Mucosa of stomach (tissue), 1 donor: ENCODE measurements around the gene MALAT1.

ENCODE experiments used
- H3K27me3 ChIP-seq: one replicate; pipeline ENCODE4 v1.7.0; 2013; ENCODE audit warnings: mild to moderate bottlenecking, low read length; ENCODE audit not compliant: control insufficient read depth, insufficient read depth
- H3K36me3 ChIP-seq: one replicate; pipeline ENCODE4 v1.7.0; 2013; ENCODE audit warnings: low read length; ENCODE audit not compliant: control insufficient read depth, insufficient read depth
- H3K4me1 ChIP-seq: one replicate; pipeline ENCODE4 v1.7.0; 2013; ENCODE audit warnings: mild to moderate bottlenecking, low read length; ENCODE audit not compliant: control insufficient read depth, insufficient read depth
- H3K4me3 ChIP-seq: one replicate; pipeline ENCODE4 v1.7.0; 2013; ENCODE audit warnings: low read length
- H3K9ac ChIP-seq: one replicate; pipeline ENCODE4 v1.7.0; 2013; ENCODE audit warnings: mild to moderate bottlenecking, low read length, moderate library complexity
- H3K9me3 ChIP-seq: one replicate; pipeline ENCODE4 v1.7.0; 2013; ENCODE audit warnings: mild to moderate bottlenecking, low read length, moderate library complexity; ENCODE audit not compliant: control insufficient read depth
- donor health status: Pancreatic carcinoma.

MALAT1 gene

GRCh38 chr11:65535102-65535501, 36.3 kb downstream of the MALAT1 start:
- Histone ChIP-seq H3K36me3 (peaks cover 17% of the 10 kb centered on the region), H3K4me3 (no peak overlapping the region), H3K4me1 (peaks cover 5% of the 10 kb centered on the region), H3K9ac (no peak overlapping the region), H3K9me3 (no peaks in the 10 kb centered on the region), H3K27me3 (no peaks in the 10 kb centered on the region)

- Histone ChIP-seq H3K9me3 (no peaks in the 10 kb centered on the region), H3K4me3 (no peak overlapping the region), H3K4me1 (peaks cover 14% of the 10 kb centered on the region), H3K36me3 (peaks cover 9% of the 10 kb centered on the region), H3K9ac (no peak overlapping the region), H3K27me3 (no peaks in the 10 kb centered on the region)
Observed at GRCh38 chr11:65536412-65537295, 37.8 kb downstream of the MALAT1 start.

GRCh38 chr11:65537296-65537597, 38.4 kb downstream of the MALAT1 start:
- Histone ChIP-seq H3K9ac (no peak overlapping the region), H3K27me3 (no peaks in the 10 kb centered on the region), H3K4me1 (peaks cover 15% of the 10 kb centered on the region), H3K36me3 (peaks cover 6% of the 10 kb centered on the region), H3K4me3 (no peak overlapping the region), H3K9me3 (no peaks in the 10 kb centered on the region)

GRCh38 chr11:65537620-65538231, 38.9 kb downstream of the MALAT1 start:
- no peaks in the 10 kb centered on the region for H3K27me3 ChIP-seq
- H3K36me3 ChIP-seq: peaks cover 3% of the 10 kb centered on the region
- H3K4me3 ChIP-seq: no peak overlapping the region
- no peak overlapping the region for H3K9ac ChIP-seq
- H3K9me3 ChIP-seq: no peaks in the 10 kb centered on the region
- H3K4me1 ChIP-seq: peaks cover 15% of the 10 kb centered on the region

GRCh38 chr11:65538232-65538914, 39.5 kb downstream of the MALAT1 start:
- Histone ChIP-seq H3K27me3 (no peaks in the 10 kb centered on the region), H3K4me3 (no peak overlapping the region), H3K9ac (no peak overlapping the region), H3K36me3 (no peaks in the 10 kb centered on the region), H3K9me3 (no peaks in the 10 kb centered on the region), H3K4me1 (peaks cover 15% of the 10 kb centered on the region)

GRCh38 chr11:65538915-65539743, 40.3 kb downstream of the MALAT1 start:
- H3K4me3 ChIP-seq: no peak overlapping the region

GRCh38 chr11:65539744-65540289, 41.0 kb downstream of the MALAT1 start:
- no peak overlapping the region for H3K4me3 ChIP-seq
- no peaks in the 10 kb centered on the region for H3K9me3 ChIP-seq
- no peaks in the 10 kb centered on the region for H3K27me3 ChIP-seq
- H3K9ac ChIP-seq: peak overlapping the region; percentile 59
- peaks cover 15% of the 10 kb centered on the region for H3K4me1 ChIP-seq
- no peaks in the 10 kb centered on the region for H3K36me3 ChIP-seq

More at GRCh38 chr11:65538915-65539743, 40.3 kb downstream of the MALAT1 start:
- Histone ChIP-seq H3K9me3 (no peaks in the 10 kb centered on the region), H3K36me3 (no peaks in the 10 kb centered on the region), H3K4me1 (peaks cover 15% of the 10 kb centered on the region), H3K9ac (peak overlapping the region; percentile 59), H3K27me3 (no peaks in the 10 kb centered on the region)

- Histone ChIP-seq H3K9me3 (no peaks in the 10 kb centered on the region), H3K27me3 (no peaks in the 10 kb centered on the region), H3K4me3 (peak overlapping the region; percentile 60), H3K36me3 (no peaks in the 10 kb centered on the region), H3K9ac (peak overlapping the region; percentile 59), H3K4me1 (peaks cover 18% of the 10 kb centered on the region)
Observed at GRCh38 chr11:65540290-65541092, 41.6 kb downstream of the MALAT1 start.

- Histone ChIP-seq H3K9ac (peak overlapping the region; percentile 48), H3K27me3 (no peaks in the 10 kb centered on the region), H3K9me3 (no peaks in the 10 kb centered on the region), H3K4me1 (peaks cover 26% of the 10 kb centered on the region), H3K36me3 (no peaks in the 10 kb centered on the region), H3K4me3 (peak overlapping the region; percentile 60)
Observed at GRCh38 chr11:65541093-65541982, 42.5 kb downstream of the MALAT1 start.

- peaks cover 29% of the 10 kb centered on the region for H3K4me1 ChIP-seq
Observed at GRCh38 chr11:65542738-65543390, 44.0 kb downstream of the MALAT1 start.

More at GRCh38 chr11:65542738-65543390, 44.0 kb downstream of the MALAT1 start:
- Histone ChIP-seq H3K9me3 (no peaks in the 10 kb centered on the region), H3K4me3 (no peak overlapping the region), H3K36me3 (no peaks in the 10 kb centered on the region), H3K9ac (no peak overlapping the region), H3K27me3 (no peaks in the 10 kb centered on the region)
